DOHH2 (cell line): ENCODE measurements around the gene ZNF185.

Experiments used
- CTCF ChIP-seq: fragments of 200-600 bp; sonication (generic); IDR thresholded peaks from one replicate; pipeline ENCODE4 v1.5.1; 2014; ENCODE audit warnings: antibody characterized with exemption, mild to moderate bottlenecking, low read depth, low read length; ENCODE audit not compliant: poor library complexity, severe bottlenecking
- EZH2phosphoT487 ChIP-seq: fragments of 200-600 bp; sonication (generic); IDR thresholded peaks from 2 replicates; pipeline ENCODE4 v1.6.1; 2017; ENCODE audit warnings: borderline replicate concordance, mild to moderate bottlenecking, antibody characterized with exemption, low read length, moderate library complexity, mixed read lengths

- TF ChIP-seq CTCF (no peak), EZH2phosphoT487 (no peak)
These were observed 3.8 kb upstream of the ZNF185 start for GRCh38 chrX:152893980-152894610.
